Hindlimb muscle (tissue), 1 donor: ENCODE measurements around the gene PLCXD1. TPM values are rescaled to one million over a fixed set of nuclear protein-coding genes. Genes with fewer than 3 reads are reported as not detected.
A peak's percentile ranks its signal among the peaks of the same experiment; 100 is the strongest.
"Not testable (repeated sequence)": the region's sequence is repeated elsewhere in the genome, so short reads cannot be mapped to it uniquely, and the experiment has no call there.

Experiments used
- DNase-seq: peaks from one replicate; pipeline ENCODE4 v3.0.0-alpha.2; 2013
- polyA plus RNA-seq: library from polyadenylated mRNA; unstranded; fragments of 120-200 nt; gene quantifications from one replicate; pipeline ENCODE4 v1.2.1, GENCODE V29; 2013; ENCODE audit not compliant: insufficient read length

The PLCXD1 gene
- polyA plus RNA-seq, 1 donor = 18.5 TPM

- DNase-seq = no peak
These were observed 36.4 kb downstream of the PLCXD1 start for GRCh38 chrX:317424-318067.

- peak; percentile 94 for DNase-seq
These were observed 37.0 kb downstream of the PLCXD1 start for GRCh38 chrX:318068-318738.

GRCh38 chrX:318739-319578, 37.8 kb downstream of the PLCXD1 start, which contains the start of gene GTPBP6:
Gene GTPBP6, minus strand, starts transcription at chrX:318796. Its CDS starts 9 bp downstream, at chrX:318787.
- DNase-seq = peak; percentile 100

- DNase-seq = no peak
These were observed 38.5 kb downstream of the PLCXD1 start for GRCh38 chrX:319579-320125.

GRCh38 chrX:320126-320783, 39.1 kb downstream of the PLCXD1 start:
- no peak for DNase-seq

- DNase-seq = peak; percentile 45
These were observed 42.8 kb downstream of the PLCXD1 start for GRCh38 chrX:323721-324628.

- DNase-seq = not testable (repeated sequence)
These were observed 43.5 kb downstream of the PLCXD1 start for GRCh38 chrX:324664-325063.

GRCh38 chrX:327660-328126, 46.5 kb downstream of the PLCXD1 start:
- no peak for DNase-seq

- no peak for DNase-seq
These were observed 48.2 kb downstream of the PLCXD1 start for GRCh38 chrX:329291-329910.

- not testable (repeated sequence) for DNase-seq
These were observed 49.1 kb downstream of the PLCXD1 start for GRCh38 chrX:330141-330725.

- no peak for DNase-seq
These were observed 49.6 kb downstream of the PLCXD1 start for GRCh38 chrX:330726-331150.

GRCh38 chrX:331151-331824, 50.1 kb downstream of the PLCXD1 start:
- DNase-seq = no peak

GRCh38 chrX:331825-332495, 50.8 kb downstream of the PLCXD1 start:
- no peak for DNase-seq

GRCh38 chrX:332496-332860, 51.3 kb downstream of the PLCXD1 start:
- DNase-seq = no peak

GRCh38 chrX:332916-333610, 51.9 kb downstream of the PLCXD1 start:
- no peak for DNase-seq

GRCh38 chrX:333611-334311, 52.6 kb downstream of the PLCXD1 start:
- DNase-seq = no peak

- no peak for DNase-seq
These were observed 53.2 kb downstream of the PLCXD1 start for GRCh38 chrX:334331-334891.
